ENCODE measurements around the gene POLG2.

GRCh38 chr17:64497565-64498035, 746 bp upstream of the POLG2 start:
- TF ChIP-seq CTCF (IDR thresholded peaks at IDR 0.05) (peak; percentile 31), ZFX (IDR thresholded peaks at IDR 0.05; ENCODE audit: borderline replicate concordance) (no peak)
